ENCODE measurements around the gene GRAMD2B.

DNA sequence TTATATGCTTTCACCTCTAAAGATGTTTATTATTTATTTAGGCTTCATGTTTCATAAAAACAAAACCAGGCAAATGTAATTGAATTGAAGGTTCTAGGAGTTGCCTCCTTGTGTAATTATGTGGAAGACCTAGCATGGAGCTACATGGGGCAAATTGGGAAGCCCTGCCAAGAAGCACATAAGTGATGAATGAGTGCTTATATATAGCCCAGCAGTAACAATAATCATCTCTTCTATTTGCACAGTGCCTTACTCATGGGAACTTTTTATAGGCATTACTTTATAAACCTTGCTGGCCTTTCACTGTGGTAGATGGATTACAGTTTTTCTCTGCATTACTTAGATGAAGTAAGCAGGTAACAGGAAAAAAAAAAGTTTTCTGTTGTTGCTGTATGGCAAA is 40.0 kb upstream of the GRAMD2B start:
- TF ChIP-seq CTCF (IDR thresholded peaks at IDR 0.05) (no peak), SIN3A (IDR thresholded peaks at IDR 0.05; ENCODE audit: borderline replicate concordance, insufficient read depth, low read depth, low read length) (no peak), POLR2AphosphoS5 (IDR thresholded peaks at IDR 0.05; ENCODE audit: low read depth, low read length) (no peak), TCF7L2 (IDR thresholded peaks at IDR 0.05; ENCODE audit: low read depth, low read length) (no peak)
- TF ChIP-seq, protein P1, sequence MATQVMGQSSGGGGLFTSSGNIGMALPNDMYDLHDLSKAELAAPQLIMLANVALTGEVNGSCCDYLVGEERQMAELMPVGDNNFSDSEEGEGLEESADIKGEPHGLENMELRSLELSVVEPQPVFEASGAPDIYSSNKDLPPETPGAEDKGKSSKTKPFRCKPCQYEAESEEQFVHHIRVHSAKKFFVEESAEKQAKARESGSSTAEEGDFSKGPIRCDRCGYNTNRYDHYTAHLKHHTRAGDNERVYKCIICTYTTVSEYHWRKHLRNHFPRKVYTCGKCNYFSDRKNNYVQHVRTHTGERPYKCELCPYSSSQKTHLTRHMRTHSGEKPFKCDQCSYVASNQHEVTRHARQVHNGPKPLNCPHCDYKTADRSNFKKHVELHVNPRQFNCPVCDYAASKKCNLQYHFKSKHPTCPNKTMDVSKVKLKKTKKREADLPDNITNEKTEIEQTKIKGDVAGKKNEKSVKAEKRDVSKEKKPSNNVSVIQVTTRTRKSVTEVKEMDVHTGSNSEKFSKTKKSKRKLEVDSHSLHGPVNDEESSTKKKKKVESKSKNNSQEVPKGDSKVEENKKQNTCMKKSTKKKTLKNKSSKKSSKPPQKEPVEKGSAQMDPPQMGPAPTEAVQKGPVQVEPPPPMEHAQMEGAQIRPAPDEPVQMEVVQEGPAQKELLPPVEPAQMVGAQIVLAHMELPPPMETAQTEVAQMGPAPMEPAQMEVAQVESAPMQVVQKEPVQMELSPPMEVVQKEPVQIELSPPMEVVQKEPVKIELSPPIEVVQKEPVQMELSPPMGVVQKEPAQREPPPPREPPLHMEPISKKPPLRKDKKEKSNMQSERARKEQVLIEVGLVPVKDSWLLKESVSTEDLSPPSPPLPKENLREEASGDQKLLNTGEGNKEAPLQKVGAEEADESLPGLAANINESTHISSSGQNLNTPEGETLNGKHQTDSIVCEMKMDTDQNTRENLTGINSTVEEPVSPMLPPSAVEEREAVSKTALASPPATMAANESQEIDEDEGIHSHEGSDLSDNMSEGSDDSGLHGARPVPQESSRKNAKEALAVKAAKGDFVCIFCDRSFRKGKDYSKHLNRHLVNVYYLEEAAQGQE (IDR thresholded peaks at IDR 0.05; ENCODE audit: insufficient read depth in 1 of 2, low read depth in 2 of 2, low read length in 1 of 2) = no peak
